Measurements from ENCODE around the gene BRK1.
"Not testable (repeated sequence)": the region's sequence is repeated elsewhere in the genome, so short reads cannot be mapped to it uniquely, and the experiment has no call there.

Gene BRK1

DNA sequence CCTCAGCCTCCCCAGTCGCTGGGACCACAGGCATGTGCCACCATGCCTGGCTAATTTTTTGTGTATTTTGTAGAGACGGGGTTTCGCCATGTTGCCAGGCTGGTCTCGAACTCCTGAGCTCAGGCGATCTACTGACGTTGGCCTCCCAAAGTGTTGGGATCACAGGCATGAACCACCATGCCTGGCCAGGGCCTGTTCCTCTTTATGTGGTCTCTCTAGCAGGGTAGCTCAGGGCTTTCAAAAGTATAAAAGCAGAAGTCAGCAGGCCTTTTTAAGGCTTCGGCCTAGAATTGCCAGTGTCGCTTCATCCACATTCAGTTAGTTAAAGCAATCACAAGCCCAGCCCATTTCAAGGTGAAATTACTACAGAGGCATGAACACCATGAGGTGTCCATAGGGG is 33.8 kb downstream of the BRK1 start:
- peak; percentile 58 for DNase-seq

DNA sequence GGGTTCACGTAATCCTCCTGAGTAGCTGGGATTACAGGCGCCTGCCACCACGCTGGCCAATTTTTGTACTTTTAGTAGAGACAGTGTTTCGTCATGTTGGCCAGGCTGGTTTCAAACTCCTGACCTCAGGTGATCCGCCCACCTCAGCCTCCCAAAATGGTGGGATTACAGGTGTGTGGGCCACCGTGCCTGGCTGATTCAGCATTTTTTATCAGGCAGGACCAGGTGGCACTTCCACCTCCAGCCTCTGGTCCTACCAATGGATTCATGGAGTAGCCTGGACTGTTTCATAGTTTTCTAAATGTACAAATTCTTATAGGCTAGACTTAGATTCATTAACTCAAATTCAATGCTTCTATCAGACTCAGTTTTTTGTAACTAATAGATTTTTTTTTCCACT is 35.5 kb downstream of the BRK1 start:
- DNase-seq = no peak

DNA sequence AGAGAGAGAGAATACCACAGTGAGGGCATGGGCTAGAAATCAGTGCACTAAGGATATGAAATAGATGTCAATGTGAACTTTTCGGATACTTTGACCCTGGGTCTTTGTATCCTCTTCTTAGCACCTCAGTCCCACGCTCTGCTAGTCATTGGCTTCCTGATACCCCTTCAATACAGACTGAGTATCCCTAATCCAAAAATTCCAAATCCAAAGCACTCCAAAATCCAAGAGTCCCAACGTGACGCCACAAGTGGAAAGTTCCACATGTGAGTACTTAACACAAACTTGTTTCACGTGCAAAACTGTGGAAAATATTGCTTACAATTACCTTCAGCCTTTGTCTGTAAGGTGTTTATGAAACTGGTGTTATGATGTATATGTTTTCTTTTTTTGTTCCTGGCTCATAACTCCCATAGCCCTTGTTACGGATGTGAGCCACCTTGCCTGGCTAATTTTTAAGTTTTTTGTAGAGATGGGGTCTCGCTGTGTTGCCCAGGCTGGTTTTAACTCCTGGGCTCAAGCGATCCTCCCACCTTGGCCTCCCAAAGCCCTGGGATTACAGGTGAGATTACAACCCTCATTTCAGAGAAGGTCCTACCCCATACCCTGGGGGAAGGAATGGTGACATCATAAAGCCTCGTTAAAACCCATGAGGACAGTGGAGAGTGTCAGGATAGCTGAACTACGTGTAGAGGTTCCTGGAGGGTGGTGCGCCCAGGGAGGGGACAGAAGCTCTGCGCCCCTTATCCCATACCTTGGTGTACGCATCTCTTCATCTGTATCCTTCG is 39.1 kb downstream of the BRK1 start:
- DNase-seq = no peak

DNA sequence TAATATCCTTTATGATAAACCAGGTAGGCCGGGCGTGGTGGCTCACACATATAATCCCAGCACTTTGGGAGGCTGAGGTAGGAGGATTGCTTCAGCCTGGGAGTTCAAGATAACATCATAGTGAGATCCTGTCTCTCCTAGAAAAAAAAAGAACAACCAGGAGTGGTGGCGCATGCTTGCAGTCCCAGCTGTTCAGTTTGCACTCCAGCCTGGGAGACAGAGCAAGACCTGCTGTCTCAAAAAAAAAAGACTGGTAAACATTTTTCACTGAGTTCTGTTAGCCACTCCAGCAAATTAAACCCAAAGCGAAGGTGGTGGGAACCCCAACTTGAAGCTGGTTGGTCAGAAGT is 39.6 kb downstream of the BRK1 start:
- DNase-seq = no peak

DNA sequence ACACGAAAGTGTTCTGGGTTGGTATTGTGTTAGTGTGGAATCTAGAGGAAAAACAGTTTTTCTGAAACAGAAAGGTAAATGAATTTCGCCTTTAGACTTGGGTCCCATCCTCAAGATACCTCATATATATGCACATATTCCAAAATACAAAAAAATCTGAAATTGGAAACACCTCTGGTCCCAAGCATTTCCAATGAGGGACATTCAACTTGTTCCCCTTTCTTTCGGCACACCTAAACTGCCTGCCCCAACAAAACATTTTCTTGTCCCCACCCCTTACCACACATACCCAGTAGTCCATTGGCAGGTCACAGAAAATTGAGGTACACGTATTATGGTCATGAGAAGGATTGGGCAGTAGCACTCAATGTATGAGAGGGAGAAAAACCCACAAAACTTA is 40.2 kb downstream of the BRK1 start:
- no peak for DNase-seq

DNA sequence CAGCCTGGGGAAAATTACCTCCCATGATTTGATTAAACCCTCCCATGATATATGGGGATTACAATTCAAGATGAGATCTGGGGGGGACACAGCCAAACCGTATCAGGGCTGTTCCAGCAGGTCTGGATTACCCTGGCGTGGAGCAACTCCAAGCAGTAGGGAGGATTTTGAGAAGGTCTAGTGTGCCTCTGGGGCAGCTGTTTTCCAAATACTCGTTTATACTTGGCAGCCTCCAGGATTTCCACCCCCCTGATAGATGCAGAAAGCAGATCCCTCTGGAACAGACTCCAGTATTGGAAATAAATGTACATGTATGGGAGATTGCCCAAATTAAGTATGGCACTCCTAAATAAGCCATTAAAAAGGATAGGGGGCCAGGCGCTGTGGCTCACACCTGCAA is 41.6 kb downstream of the BRK1 start:
- no peak for DNase-seq

DNA sequence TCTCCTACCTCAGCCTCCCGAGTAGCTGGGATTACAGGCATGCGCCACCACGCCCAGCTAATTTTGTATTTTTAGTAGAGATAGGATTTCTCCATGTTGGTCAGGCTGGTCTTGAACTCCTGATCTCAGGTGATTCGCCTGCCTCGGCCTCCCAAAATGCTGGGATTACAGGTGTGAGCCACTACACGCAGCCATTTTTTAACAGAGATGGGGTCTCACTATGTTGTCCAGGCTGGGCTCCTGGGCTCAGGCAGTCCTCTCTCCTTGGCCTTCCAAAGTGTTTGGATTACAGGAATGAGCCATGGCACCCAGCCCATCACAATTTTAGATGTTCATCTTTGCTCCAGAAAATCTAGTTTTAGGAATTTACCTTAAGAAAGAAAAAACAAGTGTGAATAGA is 43.1 kb downstream of the BRK1 start:
- DNase-seq = not testable (repeated sequence)

DNA sequence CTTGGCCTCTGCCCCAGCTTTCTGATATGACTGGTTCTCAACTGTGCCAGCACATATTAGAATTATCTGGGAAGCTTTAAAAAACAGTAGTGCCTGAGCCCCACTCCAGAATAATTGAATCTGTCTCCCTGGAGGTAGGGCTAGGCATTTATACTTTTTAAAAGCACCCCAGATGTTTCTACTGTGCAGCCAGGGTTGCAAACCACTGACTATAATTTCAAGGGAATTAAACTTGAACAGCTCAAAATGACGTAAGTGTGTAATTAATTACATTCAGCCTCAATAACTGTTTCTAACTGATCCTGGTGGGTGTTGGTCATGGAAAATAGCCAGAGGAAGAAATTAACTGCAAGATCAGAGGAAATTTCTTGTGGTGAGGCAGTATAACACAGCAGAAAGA is 44.9 kb downstream of the BRK1 start:
- DNase-seq = no peak

DNA sequence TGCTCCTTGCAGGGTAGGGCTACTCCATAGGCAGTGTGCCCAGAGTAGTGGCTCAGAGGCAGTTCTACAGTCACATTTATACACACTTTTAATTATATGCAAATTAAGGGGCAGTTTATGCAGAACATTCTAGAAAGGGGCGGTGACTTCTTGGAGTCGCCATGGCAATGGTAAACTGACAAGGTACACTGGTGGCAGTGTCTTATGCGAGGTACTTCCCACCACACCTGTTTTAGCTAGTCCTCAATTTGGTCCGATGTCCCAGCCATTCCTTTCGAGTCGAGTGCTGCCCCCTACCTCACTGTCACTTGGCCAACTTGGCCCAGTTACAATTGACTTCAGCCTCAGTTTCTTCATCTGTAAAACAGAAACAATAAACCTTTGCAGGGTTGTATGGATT is 45.5 kb downstream of the BRK1 start:
- no peak for DNase-seq

DNA sequence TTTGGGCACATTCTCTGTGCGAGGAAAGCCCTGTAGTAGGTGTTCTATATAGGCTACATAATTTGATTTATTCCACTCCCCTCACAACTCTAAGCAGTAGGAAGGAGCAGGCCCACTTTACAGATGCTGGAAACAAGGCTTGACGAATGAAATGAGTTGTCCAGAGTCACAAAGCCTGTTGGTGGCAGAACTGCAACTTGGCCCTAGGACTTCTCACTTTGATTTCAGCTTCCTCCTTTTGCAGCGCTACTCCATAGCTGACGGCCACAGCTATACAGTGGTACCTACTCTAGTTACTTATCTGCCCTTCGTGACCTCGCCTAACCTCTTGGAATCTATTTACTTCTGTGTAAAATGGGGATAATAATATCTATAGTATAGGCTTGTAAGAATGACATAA is 46.7 kb downstream of the BRK1 start:
- peak; percentile 50 for DNase-seq

DNA sequence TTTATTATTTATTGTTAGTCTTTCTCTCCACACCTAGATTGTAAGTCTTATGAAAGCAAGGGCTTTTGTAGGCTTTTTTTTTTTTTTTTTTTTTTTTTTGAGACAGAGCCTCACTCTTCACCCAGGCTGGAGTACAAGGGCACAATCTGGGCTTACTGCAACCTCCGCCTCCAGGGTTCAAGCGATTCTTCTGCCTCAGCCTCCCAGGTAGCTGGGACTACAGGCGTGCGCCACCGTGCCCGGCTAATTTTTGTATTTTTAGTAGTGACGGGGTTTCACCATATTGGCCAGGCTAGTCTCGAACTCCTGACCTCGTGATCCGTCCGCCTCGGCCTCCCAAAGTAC is 48.7 kb downstream of the BRK1 start:
- DNase-seq = not testable (repeated sequence)

DNA sequence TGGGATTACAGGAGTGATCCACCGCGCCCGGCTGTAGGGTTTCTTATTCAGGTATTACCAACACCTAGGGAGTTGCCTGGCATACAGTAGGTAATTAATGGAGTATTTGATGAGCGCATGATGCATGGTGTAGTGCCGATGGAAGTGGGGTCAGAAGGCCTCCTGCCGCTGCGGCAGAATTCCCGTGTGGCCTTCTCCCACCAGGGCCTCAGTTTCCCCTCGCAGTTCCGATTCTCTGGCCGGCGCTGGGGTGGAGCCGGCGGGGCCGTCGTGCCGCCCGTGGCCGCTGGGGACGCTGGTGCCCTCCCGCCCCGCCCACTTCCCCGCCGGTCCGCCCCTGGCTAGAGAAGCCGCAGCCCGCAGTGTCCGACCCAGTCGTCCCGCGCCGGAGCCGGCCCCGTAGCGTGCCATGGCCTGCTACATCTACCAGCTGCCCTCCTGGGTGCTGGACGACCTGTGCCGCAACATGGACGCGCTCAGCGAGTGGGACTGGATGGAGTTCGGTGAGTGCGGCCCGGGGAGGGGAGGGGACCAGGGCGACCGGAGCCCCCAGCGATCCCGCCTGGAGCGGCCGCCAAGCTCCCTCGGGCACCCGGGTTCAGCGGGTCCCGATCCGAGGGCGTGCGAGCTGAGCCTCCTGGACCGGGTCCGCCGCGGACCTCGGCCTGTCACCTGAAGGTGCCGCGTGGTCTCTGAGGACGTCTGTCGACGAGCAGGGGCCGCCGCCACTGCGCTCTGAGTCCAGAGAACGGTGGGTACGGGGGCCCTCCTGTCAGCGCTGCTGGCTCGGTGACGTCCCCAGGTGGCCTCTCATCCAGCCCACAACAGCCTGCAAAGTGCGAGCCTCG is 49.3 kb downstream of the BRK1 start, which contains the start of gene IRAK2:
TSS of gene IRAK2 (plus strand) at position 374 of the 848 bp plus-strand sequence. CDS start at position 410, 36 bp downstream.
- peak; percentile 86 for DNase-seq

DNA sequence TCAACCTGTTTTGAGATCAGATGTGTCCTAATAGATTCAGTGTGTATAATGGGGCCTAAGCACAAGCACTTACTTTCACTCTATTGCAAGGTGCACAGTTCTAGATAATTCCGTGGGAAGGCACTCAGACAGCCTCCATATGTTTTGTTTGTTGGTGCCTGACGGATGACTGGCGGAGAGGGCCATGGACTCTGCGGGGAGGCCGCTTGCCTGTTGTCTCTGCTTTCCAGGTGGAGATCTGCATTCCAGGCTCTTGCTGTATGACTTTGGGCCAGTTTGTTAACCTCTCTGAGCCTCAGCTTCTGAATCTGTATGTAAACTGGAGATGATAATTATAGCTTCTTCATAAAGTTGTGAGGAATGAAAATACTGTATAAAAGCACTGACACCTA is 50.7 kb downstream of the BRK1 start:
- no peak for DNase-seq

DNA sequence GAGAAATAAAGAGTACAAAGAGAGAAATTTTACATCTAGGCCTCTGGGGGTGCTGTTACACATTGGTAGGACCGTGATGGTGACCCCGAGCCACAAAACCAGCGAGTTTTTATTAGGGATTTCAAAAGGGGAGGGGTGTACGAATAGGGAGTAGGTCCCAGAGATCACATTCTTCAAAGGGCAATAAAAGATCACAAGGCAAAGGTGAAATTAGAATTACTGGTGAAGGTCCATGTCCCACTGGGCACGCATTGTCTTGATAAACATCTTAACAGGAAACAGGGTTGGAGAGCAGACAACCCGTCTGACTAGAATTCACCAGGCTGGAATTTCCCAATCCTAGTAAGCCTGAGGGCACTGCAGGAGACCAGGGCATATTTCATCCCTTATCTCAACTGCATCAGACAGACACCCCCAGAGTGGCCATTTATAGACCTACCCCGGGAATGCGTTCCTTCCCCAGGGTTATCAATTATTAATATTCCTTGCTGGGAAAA is 53.6 kb downstream of the BRK1 start:
- no peak for DNase-seq

DNA sequence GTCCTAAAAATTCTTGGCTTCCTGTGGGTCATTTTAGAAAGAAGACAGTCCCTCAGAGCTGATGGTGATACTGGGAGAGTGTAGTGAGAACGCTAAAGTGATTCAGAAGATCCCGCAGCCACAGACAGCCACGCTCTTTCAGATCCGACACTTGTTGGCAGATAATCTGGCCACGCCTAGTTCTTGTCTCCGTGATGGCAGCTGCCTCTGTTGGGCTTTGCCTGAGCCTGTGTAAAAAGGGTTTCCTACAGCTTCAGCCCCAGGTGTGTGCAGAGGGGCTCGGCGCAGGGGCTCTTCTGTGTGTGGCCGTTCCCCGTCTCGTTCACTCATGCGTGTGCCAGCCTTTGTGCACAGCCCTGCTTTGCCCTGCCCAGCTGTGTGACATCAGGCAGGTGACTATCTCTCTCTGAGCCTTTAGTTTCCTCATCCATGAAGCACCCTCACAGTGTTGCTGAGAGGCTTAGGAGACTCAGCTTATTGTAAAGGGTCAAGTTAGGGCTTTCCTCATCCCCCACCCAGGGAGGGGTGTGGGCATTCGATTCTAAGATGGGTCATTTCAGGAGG is 55.5 kb downstream of the BRK1 start:
- DNase-seq = no peak

DNA sequence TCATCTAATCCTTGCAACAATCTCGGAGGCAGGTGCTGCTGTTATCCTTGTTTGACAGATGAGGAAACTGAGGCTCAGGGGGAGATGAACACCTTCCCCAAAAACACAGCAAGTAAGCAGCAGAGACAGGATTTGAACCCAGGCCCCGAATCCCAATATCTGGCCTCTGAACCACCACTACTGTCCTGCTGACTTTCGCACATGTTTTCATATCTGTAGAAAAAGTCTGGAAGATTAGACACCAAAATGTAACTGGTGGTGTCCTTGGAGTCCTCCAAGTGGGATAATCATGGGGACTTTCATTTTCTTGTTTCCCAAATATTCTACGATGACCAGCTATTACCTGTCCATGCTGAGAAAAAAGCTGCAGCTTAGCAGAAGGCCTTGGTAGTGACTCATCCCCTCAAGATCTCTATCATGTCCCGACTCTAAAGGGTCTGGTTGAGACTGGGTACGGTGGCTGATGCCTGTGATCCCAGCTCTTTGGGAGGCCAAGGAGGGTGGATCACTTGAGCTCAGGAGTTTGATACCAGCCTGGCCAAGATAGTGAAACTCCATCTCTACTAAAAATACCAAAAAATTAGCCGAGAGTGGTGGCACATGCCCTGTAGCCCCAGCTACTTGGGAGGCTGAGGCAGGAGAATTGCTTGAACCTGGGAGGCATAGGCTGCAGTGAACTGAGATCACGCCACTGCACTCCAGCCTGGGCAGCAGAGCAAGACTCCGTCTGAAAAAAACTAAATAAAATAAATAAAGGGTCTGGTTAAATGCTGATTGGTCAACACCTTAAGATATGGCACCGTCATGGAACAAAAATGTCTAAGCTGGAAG is 57.8 kb downstream of the BRK1 start:
- DNase-seq = peak; percentile 40

DNA sequence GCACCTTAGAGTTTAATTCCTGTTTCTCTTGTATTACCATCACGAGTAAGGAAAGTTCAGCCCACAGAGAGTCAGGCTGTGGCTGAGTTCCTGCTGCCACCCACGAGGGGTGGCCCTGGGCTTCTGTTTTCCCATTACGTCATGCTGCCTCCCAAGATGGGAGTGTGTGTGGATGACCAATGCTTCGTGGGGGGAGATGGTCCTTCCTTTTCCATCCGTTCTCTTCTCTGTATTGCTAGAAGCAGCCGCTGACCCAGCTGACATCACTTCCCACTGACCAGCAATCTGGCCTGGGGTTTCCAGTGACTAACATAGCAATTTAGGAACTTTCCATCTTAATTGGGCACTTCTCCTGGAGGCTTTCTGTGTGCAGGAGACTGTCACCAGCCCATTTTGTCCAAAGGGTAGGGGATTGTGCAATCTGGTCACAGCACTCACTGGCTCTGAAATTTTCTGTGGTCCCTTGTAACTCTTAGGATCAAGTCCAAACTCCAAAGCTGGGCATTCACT is 58.5 kb downstream of the BRK1 start:
- peak; percentile 100 for DNase-seq

DNA sequence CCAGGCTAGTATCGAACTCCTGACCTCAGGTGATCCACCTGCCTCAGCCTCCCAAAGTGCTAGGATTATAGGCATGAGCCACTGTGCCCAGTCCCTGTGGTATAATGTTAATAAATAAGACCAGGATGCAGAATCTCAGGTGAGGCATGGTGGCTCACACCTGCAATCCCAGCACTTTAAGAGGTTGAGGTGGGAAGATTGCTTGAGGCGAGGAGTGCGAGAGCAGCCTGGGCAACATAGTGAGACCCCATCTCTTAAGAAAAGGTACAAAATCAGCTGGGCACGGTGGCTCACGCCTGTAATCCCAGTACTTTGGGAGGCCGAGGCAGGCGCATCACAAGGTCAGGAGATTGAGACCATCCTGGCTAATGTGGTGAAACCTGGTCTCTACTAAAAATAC is 59.9 kb downstream of the BRK1 start:
- not testable (repeated sequence) for DNase-seq

DNA sequence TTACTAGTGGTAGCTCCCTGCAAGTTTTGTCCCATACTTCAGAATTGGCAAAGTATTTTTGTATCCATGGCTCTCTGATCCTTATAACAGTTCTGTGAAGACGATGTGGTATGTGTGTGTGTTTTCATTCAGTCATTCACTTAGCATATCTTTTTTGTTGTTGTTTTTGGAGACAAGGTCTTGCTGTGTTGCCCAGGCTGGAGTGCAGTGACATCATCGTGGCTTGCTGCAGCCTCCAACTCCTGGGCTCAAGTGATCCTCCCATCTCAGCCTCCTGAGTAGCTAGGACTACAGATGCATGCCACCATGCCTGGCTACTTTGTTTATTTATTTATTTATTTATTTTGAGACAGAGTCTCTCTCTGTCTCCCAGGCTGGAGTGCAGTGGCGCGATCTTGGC is 60.7 kb downstream of the BRK1 start:
- DNase-seq = not testable (repeated sequence)
